ENCODE data around the gene CARD10.
A peak's percentile ranks its signal among the peaks of the same experiment; 100 is the strongest.

Gene CARD10

DNA sequence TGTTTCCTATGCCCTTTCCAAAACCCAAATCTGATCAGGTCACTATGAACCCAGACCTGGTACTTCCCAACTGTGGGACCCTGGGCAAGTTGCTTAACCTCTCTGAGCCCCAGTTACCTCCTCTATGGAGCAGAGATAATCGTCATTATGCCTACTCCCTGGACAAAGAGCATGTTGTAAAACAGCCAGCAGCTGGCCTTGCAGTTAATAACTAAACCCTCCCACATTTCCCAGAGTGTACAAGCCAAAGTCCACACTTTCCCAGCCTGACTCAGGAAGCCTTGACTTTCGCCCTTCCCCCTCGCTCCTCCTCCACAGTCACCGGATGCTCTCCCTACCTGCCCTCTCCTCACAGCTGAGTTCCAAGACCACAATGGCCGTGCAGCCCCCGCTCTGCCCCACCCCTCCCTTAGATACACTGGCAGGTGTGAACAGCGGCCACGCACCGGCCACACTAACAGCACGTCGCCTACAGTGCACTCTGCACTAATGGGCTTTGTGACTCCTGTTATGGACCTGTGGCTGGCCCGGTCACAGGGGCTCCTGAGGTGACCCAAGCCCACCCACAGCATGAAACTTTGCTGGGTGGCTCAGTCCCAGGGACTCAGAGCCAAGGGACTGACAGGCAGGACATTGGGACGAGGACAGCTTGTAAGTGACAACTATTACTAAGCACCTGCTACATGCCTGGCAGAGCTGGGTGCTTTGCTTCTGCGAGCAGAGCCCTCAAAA lies 17.4 kb downstream of the CARD10 start:
- no peak for DNase-seq

DNA sequence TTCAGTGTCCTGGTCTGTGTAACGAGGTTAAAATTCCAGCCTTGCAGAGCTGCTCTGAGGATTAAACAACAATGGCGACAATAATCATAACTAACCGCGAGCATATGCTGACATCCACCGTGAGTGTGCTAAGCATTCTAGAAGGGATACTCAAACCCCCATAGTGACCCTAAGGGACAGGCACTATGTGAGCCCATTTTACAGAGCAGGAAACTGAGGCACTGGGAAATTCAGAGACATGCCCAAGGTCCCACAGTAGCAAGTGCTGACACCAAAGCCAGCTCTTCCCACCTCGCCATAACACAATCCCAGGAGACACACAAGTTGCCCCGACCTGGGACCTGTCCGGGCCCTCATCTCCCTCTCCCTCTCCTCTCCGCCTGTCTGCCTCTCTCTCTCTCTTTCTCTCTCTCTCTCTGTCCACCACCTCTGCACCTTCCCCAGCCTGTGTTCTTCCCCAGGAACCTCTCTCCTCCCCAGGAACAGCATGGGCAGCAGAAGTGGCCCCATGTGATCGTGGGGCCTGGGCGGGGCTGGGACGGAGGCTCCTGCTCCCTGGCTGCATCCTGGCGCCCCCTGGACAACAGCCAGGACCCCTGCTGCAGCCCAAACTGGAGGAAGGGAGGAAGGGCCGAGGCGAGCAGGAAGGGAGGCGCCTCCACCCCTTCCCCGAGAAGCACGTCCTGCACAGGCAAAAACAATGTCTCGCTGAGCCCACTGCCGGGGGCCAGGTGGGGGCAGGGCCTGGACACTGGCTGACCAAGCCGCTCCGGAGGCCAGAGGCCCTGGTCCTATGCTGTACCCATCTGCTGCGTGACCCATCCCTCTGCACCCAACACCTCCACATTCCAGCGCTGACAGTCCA lies 18.2 kb downstream of the CARD10 start:
- no peak for DNase-seq

DNA sequence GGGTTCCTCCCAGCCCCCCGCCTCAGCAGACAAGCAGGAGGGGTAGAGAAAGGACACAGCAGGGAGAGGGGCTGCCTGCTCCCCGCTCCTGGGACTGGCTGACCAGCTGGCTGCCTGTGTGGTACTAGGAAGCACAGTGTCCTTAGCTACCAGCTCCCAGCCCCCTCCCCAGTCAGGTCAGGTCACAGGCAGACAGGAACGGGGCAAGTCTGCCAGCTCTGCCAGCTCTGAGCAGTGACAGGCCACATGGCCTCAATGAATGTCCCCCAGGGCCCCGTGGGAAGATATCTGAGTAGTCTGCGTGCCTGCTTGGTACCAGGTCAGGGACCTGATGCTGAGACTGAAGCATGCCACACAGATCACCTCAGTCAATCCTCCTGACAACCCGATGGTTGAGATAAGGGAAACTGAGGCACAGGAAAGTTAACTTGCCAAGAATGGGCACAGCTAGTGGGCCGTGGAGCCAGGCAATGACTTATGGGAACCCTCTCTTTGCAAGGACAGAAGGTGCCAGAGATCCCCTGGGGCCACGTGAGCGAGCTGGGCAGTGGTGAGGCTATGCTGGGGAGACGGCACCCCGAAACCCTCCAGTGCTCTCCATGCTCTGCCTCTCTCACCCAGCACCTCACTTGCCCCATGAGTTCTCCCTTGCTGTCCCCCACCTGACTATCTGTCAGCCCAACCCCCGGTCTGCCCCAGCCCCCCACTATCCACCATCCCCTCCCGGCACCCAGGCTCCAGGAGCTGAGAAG lies 19.2 kb downstream of the CARD10 start:
- DNase-seq, result no peak

DNA sequence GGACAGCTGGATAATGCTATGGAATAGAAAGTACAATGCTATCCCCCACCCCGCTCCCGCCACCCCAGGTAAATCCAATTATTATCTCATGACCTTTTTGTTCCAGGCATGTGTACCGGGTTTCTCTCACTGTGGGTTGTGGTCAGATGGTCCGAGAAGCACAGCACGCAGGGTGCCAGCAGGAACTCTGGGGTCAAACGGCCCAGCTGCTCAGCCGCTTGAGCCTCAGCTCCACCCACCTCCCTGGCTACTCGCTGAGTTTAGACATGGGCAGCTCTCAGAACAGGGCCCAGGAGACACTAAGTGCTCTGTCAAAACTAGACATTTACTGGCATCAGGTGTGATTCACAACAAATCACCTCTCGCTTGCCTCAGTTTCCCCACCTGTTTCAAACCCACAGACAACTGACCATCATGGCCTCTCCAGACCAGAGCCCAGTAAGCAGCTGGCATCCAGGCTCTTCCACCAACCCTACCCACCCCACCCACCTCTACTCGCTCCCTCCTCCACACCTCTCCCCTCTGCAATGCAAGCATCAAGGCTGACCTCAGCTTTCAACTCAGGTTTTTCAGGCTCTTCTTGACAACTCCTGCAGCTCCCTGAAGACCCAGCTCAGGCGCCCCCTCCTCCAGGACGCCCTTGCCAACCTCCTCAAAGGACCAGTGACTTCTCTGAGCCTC lies 20.0 kb downstream of the CARD10 start:
- no peak for DNase-seq

DNA sequence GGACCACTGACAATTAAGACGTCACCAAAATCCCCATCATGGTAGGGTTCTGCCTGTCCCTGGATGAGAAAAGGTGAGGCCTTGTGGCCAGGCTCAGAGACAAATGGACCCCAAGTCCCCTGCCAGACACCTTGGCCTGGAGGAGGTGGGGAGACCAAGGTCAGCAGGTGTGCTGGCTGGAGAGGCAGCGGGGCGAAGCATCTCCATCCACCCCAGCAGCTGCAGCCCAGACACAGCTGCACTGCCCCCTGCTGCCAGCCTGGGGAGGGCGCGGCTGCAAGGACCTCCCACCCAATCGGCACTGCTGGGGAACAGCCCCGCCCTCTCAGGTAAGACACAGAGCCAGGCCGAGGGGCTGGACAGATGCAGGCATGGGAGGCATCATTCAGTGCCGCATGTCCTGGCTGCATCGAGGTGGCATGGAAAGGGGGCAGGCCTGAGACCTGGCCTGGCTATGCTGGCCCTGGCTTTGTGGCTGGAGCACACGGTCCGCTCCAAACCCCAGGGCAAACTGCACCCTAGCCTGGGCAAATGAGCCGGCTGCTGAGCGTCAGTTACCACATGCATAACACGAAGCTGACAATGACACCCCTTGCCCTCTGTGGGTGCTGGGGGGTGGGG lies 20.8 kb downstream of the CARD10 start:
- DNase-seq, result no peak

DNA sequence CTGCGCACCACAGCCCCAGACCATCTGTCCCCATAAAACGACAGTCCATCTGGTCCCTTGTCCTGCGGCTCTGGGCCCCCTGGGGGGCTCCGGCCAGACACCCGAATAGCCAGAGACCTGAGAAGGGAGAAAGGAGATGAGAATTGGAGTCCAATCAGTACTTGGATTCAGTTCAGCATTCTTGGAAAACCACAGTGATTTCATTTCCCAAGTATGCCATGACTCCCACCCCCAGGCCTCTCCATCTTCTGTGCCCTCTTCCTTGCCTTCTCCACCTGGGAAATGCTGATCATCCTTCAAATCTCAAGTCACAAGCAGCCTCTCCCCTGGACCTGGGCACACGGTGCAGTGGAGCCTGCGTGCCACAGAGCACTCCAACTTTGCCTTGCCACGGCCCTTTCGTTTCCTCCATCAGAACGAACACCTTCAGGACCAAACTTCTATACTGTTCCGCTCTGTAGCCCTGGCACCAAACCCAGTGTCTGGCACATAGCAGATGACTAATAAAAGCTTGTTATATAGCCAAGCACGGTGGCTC lies 22.1 kb downstream of the CARD10 start:
- DNase-seq, result peak; percentile 75

DNA sequence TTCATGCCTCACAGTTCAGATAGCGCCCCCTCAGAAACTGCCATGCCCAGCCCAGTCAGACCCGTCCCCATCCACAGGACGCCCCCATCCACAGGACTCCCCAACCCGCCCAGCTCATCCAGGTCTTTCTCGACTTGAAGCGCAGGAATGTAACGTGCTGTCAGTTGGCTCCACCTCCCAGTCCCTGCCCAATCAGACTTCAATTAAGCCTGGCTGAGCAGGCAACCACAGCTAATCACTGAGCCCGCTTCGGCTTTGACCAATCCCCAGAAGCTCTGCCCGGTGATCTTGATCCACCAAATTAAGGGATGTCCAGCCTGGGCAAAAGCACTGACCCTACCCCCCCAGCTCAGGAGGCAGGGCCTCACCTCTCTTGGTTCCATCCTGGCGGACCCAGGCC lies 22.6 kb downstream of the CARD10 start:
- DNase-seq, result no peak

DNA sequence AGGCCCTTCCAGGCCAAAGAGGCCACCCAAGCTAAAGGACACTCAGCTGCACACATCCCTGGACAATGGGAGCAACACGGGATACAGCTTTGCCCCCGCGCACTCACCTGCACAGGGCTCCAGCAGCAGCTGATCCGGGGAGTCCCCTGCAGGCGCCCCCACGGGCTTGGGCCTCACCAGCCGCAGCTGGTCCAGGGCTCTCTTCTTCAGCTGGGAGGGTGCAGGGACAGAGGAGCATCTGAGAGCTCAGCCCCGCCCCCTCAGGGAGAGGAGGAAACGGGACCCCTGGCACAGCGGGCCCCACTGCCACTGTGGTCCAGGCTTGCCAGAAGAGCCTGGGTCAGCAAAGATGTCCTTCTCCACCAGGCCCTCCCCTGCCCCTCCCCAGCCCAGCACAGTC lies 25.2 kb downstream of the CARD10 start:
- DNase-seq, result no peak

DNA sequence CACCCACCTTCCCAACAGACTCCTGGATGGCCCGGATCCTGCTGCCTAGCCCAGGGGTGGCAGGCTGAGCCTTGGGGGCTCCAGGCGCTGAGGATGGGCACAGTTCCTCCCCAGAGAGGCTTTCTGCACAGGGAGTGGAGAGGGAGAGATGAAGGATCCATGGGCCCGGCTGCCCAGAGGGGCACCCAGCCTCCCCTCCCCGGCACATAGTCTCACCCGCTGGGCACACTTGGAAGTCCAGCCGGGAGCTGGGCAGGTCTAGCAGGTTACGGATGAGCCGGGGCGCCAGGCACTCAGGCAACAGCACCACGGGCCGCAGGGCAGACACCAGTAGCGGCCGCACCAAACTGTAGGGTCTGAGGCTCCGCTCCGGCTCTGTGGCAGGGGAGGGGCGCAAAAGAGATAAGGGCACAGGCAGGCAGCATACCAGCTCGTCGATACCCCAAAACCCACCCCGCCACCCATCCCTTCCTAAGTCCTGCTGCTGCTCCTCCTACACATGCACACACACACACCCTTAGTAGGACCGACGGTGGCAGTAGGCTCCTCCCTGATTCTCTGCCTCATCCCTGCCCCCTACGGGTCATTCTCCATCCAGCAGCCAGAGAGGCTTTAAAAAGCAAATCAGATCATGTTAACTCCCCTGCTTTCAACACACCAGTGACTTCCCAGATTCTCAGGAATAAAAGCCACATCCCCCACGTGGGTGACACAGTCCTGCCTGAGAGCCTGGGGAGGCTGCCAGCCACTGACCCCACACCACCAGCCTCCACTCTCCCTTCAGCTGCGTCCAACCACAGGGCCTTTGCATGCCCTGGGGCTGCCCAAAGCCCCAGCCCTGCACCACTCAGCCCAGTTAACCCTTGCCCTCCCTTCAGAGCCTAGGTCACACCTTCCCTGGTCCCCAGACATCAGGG lies 26.5 kb downstream of the CARD10 start:
- DNase-seq, result no peak

DNA sequence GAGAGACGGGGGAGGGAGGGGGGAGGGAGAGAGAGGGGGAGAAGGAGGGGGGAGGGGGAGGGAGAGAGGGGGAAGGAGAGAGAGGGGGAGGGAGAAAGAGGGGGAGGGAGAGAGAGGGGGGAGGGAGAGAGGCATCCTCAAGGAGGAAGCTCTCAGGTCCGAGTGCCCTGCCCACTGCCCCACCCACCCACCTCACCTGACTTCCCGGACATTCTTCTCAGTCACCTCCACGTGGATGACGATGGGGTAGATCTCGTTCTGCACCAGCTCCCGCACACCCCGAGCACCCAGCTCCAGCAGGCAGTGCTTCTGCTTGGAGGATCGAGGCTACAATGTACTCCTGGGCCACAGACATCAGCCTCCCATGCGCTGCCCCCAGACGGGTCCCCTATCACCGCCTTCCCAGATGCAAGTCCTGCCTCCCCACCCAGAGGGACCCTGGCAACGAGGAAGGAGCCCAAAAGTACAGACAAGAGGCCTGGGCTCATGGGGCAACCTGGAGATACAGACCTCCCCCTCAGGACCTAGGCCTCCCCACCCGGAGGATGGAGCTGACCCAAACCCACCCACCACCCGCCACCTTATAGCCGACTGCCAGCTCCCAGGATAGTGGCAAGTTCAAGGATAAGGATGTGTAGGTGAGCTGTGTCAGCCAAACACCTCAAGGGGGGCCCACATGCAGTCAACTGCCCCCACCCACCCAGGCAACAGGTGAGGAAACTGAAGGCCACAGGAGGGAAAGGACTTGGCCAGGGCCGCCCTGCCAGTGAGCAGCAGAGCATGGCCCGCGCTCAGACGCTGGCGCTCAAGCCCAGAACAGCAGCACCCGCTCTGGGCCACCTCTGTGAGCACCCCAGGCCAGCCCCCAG lies 27.4 kb downstream of the CARD10 start:
- DNase-seq, result no peak

DNA sequence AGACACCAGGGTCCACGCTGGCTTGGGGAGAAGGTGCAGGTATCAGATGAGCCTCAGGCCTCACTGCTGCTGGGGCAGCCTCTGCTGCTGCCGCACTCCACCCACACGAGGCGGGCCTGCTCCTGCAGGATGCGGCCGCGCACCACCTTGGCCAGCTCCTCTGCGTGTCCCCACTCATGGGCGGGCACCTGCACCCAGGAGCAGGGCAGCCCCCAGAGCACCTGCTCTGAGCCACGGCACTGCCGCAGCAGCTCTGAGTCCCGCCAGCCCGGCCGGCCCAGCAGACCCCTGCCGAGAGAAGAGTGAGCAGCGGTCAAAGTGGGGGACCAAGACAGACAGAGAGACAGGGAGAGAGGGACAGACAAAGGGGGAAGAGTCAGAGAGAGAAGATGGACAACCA lies 28.1 kb downstream of the CARD10 start:
- DNase-seq, result no peak

DNA sequence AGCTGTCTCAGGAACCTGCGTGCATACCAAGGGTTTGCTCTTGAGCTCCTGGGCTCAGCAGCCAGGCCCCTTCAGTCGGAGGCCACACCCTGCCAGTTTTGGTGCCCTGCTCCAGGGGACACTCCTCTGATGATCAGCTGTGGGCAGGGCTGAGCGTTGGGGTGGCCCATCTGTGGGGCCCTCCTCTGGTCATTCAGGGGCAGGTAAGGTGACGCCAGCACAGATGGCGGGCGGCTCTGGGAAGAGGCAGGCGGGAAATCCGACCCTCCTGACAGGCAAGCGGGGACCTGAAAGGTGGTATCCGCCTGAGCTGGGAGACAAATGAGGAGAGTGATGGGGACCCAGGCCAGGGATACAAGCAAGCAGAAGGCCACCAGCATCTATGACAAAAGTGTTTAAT lies 29.2 kb downstream of the CARD10 start:
- DNase-seq, result no peak

DNA sequence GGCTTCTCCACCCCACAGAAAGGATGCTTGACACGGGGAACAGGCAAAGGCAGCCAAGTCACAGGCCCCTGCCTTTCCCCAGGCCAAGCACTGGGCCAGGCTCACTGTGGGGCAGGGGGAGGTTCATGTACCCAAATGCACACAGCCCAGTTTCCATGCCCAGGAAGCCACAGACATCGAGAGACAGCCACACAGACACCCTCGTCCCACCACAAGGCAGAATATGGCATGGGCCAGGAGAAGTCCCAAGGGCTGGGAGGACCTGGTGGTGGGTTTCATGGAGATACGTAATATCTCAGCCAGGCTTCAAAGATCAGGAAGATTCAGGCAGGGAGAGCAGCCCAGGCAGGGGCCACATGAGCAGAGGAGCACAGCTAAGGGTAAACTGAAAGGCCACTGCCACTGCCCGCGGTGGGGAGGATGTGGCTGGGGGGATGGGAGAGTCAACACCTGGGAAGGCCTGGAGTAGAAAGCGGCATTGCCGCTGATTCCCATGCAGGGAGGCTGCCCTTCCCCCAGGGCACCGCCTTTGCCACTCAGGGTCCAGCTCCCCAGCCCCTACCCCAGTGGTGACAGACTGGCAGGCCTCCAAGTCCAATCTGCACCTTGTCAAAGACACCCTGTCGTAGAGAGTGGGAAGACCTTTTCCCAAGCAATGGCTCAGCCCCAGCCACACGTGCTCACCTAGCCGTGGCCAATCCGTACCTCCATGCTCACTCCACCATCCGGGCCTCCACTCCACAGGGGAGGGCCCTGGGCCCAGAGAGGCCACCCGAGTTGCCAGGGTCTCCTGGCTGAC lies 30.7 kb downstream of the CARD10 start:
- DNase-seq, result no peak

DNA sequence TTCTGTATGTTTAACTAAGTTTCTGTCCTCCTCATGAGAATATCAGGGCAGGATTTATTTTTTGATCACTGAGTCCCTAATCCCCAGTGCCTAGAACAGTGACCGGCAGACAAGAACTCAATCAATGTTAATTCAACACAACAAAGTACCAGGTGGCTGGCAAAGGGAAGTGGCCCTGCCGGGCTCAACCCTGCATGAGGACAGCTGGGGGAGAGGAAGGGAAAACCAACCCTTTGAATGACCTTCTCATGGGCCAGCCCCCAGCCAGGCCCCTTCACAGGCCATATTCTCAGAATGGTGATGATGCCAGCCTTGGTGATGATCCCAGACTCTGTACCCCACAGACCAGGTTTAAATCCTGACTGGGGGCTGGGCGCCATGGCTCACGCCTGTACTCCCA lies 31.6 kb downstream of the CARD10 start:
- no peak for DNase-seq

DNA sequence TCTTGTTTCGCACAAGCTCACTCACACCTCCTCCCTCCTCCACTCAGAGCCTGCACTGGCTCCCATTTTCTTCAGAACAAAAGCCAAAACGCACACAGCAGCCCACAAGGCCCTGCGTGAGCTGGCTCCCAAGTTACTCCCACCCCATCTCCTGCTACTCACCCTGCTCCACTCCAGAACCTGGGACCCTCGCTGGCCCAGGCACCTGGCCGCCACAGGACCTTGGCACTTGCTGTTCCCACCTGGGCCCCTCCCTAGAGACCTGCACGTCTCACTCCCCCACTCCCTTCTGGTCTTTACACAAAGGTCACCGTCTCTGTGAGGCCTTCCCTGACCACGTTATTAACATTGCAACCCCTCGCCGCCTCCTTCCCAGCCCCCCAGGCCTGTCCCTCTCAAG lies 32.1 kb downstream of the CARD10 start:
- no peak for DNase-seq

DNA sequence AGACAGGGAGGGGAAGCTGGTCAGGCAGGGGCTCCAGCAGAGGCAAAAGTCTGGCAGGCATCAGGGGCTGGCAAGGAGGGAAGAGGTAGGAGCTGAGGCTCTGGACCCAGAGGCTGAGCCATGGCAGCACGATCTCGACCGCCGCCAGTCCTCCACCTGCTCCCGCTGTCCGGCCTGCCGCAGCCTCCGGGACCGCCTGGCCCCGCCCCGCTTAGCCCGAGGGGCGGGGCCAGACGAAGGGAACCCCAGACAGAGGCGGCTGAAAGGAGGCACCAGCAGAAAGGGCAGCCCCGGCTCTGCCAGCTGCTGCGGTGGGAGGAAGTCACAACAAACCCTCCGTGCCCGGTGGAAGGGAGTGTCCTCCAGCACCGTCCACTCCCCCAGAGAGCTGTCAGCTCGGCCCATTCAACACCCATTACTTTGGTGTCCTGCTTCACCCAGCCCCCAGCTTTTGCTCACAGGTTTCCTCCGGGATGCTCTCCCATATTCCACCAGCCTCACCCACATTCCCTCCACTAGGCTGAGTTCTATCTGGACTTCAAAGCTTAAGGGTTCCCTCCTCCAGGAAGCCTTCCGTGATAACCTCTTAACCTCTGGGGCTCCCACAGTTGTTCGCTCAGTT lies 32.9 kb downstream of the CARD10 start, which contains the start of gene MFNG:
MFNG (minus strand) TSS at position 161 of the 622 bp plus-strand sequence. CDS start 207 bp downstream, outside the sequence.
- DNase-seq, result no peak

DNA sequence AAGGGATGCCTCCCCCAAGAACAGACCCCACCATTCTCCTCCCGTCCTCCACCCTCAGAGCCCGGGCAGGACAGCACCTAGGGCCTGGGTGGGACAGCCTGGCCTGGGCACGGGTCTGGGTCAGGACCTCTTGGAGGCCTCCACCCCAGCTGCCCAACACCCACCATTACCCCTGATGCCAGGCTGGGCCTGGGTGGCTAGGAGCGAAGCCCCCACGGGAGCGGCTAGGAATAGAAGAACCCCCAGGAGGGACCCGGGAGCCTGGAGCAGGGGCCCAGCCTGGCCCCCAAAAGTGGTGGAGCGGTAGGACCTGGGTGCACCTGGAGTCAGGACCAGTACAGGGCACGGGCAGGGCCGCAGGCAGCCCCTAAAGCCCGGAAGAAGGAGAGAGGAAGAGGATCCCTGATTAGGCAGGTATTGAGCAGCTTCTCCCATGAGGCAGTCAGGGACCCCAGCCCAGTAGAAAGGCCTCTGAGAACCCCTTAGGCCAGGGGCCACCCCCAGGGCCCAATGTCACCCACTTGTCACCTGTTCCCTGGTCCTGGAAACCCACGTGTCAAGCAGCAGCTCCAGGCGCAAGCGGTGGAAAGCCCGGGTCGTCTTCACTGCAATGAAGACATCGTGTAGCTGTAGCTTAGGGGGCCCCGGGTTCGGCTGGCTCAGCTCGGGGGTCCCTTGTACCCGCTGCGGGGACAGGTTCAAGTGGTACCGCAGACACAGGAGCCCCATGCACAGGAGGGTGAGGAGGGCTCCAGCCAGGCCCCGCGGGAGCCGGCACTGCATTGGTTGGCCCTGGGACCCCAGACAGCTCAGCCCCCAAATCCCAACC lies 33.6 kb downstream of the CARD10 start:
- no peak for DNase-seq

Data from T1000 (cell line).